Stimulated activated CD4-positive, alpha-beta T cell treated with anti-CD3 and anti-CD28 coated beads, TNF-alpha, amount 100 ng/mL, for 4 hours (primary cell): ENCODE data around the gene ATF5.

ENCODE experiments used
- DNase-seq, 3 experiments: peaks; one replicate each; pipeline ENCODE4 v3.0.0-alpha.2; 2020; ENCODE audit warnings: low read depth in 3 of 3

Gene ATF5

DNA sequence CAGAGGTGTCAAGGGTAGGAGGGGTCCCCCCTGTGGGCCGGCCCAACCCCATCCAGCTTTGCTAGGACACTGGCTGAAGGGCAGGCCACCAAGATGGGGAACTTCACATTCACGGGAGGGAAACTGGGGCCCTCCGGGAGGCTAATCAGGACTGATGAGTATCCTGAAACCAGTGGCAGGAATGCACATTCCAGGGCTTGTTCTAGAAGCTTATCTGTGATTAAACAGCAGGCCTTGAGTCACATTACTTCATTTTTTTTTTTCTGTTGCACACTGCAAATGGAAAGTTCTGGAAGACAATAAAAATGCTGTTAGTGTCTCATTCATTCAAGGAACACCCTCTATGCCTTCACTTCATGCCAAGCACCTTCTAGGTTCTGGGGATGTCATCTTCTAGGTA lies 47.5 kb downstream of the ATF5 start:
- DNase-seq: no peak

DNA sequence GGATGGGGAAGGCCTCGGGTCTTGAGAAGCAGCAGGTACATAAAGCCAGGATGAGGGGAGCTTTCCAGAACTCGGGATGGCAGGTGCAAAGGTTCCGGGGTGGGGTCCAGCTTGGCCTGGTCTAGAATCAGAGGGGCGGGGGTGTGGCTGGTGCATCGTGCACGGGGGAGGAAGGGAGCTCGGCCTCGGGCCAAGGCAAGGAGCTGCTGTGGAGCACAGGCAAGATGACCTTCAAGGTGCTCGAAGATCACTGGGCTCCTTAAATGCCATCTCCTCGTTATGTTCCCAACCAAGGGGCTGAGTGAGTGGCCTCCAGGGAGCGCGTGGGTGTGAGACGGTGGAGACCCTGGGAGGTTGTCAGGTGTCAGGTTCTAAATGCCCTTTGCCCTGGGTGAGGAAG lies 48.1 kb downstream of the ATF5 start:
- DNase-seq: no peak

DNA sequence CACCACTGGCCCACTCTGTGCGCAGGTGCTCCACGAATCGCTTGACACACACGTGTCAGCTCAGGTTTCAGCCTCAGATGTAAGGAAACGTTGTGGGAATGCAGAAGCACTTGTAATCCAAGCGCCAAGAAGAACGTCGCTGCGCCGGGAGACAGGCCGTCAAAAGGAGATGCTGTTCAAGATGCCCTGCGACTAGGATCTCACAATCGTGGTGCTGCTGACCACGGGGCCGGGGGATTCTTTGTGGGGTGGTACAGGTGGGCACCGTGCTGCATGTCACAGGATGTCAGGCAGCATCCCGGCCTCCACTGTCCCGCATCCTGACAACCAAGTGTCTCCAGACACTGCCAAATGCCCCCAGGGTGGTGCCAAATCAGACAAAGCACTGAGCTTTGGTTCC lies 48.9 kb downstream of the ATF5 start:
- no peak for DNase-seq

DNA sequence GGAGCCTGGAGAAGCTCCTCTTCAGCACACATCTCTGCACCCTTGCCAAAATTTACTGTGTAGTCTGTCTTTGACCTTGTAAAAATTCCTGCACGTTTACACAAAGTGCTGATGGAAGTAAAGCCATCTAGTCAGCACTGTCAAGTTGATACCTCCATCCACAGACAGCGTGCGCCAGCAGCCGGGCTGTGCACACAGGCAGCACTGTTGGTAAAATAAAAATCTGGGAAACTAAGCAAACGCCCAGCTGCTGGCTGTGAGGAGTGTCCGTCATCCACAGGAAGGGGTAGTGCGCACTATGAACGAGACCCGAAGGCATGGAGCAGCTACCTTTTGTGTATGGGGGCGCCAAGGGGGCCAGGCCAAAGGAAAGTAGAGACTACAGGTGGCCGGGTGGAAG lies 49.3 kb downstream of the ATF5 start:
- no peak for DNase-seq

DNA sequence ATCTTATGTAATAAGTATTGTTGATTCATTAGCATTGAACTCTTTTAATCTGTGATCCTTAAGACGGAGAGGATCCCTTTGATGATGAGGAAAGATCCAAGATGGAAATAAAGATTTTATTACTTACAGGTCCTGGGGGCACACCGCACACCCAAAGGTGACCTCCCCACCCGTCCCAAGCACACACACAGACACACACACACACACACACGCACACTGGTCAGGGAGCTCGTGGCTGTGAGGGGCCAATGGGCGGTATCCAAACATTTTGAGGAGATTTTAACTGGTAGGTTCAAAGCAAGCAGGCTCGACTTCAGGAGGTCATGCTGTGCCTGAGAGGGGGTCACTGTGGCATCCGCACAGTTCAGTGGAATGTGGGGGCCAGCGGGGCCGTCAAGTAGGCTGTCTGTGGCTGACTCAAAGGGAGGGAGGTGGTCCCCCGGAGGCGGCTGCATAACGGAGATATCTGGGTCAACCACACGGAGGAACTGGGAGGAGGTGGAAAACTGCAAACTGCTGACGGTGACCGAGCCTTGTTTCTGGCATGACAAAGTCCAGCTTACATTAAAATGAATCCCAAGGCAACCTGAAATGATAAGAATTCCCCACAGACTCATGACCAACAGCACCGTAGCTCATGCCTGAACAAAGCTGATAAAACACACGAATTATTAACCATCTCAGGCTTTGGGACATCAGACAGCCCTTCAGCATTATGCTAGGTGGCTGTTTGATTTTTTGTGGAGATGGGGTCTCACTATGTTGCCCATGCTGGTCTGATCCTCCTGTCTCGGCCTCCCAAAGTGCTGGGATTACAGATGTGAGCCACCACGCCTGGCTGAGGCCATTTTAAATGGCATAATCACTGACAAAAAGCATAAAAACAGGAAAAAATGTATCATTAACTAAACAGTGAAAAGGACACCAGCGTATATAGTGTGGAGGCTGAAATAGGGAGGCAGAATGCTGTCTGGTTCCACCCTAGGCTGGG lies 52.9 kb downstream of the ATF5 start:
- DNase-seq: no peak
